Tibial nerve (tissue), 4 donors: Measurements from ENCODE around the gene SLC45A2. TPM values are rescaled to one million over a fixed set of nuclear protein-coding genes. Genes with fewer than 3 reads are reported as not detected.

Source experiments
- DNase-seq, 2 donors: peaks; one replicate each; pipeline ENCODE4 v3.0.0-alpha.2; 2019; ENCODE audit warnings: low spot score in 2 of 2
- H3K27ac ChIP-seq, 4 donors: fragments of 200-600 bp; sonication (generic) in 3 of 4; one replicate each; pipeline ENCODE4 v1.5.1; 2017 to 2019; ENCODE audit warnings: mild to moderate bottlenecking in 1 of 4
- H3K27me3 ChIP-seq, 2 donors: fragments of 200-600 bp; sonication (generic) in 1 of 2; one replicate each; pipeline versions ENCODE4 v1.5.1 to v1.6.0; 2017 to 2019
- H3K36me3 ChIP-seq, 3 donors: fragments of 200-600 bp; sonication (generic); one replicate each; pipeline ENCODE4 v1.5.1; 2018 to 2019
- H3K4me1 ChIP-seq, 4 donors: fragments of 200-600 bp; sonication (generic) in 3 of 4; one replicate each; pipeline ENCODE4 v1.5.1; 2017 to 2019
- H3K4me3 ChIP-seq, 4 donors: fragments of 200-600 bp; sonication (generic) in 3 of 4; one replicate each; pipeline ENCODE4 v1.5.1; 2017 to 2019; ENCODE audit warnings: mild to moderate bottlenecking in 1 of 4, moderate library complexity in 1 of 4
- H3K9me3 ChIP-seq, 4 donors: fragments of 200-600 bp; sonication (generic) in 3 of 4; one replicate each; pipeline ENCODE4 v1.5.1; 2017 to 2019
- EP300 ChIP-seq, 2 donors: sonication (generic); formaldehyde crosslinking; IDR thresholded peaks; one replicate each; pipeline ENCODE4 v1.6.1; 2017; ENCODE audit warnings: antibody characterized with exemption in 2 of 2, mild to moderate bottlenecking in 1 of 2
- POLR2A ChIP-seq, 2 donors: fragments of 450-650 bp; IDR thresholded peaks; one replicate each; pipeline ENCODE4 v1.6.1; 2017; ENCODE audit warnings: antibody characterized with exemption in 2 of 2, mild to moderate bottlenecking in 2 of 2, moderate library complexity in 2 of 2
- WGBS, 2 donors: methylation state at CpG; one replicate each; pipeline ENCODE4 v1.1.5; 2018; 5-methylcytosine and 5-hydroxymethylcytosine counted together
- total RNA-seq, 4 donors: library from RNA; depleted of rRNA; stranded (reverse); fragments of >200 nt; gene quantifications; one replicate each; pipeline ENCODE4 v1.1.0, GENCODE V29; 2016
- TF ChIP-seq, protein P1 (sequence below), 5 experiments: fragments of 200-600 bp in 3 of 5; fragments of 450-650 bp in 2 of 5; sonication (generic) in 3 of 5; IDR thresholded peaks; one replicate each; pipeline ENCODE4 v1.5.1; 2016 to 2019; ENCODE audit warnings: antibody characterized with exemption in 5 of 5, mild to moderate bottlenecking in 3 of 5, moderate library complexity in 2 of 5

The SLC45A2 gene
- total RNA-seq, 4 donors from 2014 or later = not detected

DNA sequence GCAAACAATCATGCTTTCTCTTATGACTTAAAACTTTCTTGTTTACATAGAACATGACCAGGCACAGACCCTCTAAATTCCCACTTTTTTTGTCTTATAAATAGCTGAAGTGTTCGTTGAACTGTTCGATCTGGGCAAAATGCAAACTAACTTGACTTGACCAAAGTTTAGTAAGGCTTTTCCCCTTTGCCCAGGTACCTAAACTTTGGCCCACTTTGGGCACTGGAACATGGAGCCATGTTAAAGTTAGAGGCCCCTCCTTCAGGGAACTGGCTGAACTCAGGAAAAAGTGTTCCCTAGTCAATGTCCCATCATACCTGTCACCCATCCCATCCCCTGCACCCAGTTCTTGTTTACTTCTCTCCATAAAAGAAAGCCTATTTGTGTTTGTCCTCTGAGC is 32.8 kb upstream of the SLC45A2 start:
- no peak for DNase-seq
- 76 to 82% methylated on average over 2 of the region's 2 CpGs for WGBS, 2 donors
- Histone ChIP-seq H3K4me1 (peaks cover 0 to 6% (median 0%) of the 10 kb centered on the region in 4 donors), H3K36me3 (peaks cover 0 to 27% (median 0%) of the 10 kb centered on the region in 3 donors), H3K4me3 (no peak overlapping the region), H3K27ac (no peak overlapping the region), H3K9me3 (no peaks in the 10 kb centered on the region), H3K27me3 (no peaks in the 10 kb centered on the region)
- TF ChIP-seq EP300 (IDR thresholded peaks at IDR 0.05) = no peak
- TF ChIP-seq, protein P1, sequence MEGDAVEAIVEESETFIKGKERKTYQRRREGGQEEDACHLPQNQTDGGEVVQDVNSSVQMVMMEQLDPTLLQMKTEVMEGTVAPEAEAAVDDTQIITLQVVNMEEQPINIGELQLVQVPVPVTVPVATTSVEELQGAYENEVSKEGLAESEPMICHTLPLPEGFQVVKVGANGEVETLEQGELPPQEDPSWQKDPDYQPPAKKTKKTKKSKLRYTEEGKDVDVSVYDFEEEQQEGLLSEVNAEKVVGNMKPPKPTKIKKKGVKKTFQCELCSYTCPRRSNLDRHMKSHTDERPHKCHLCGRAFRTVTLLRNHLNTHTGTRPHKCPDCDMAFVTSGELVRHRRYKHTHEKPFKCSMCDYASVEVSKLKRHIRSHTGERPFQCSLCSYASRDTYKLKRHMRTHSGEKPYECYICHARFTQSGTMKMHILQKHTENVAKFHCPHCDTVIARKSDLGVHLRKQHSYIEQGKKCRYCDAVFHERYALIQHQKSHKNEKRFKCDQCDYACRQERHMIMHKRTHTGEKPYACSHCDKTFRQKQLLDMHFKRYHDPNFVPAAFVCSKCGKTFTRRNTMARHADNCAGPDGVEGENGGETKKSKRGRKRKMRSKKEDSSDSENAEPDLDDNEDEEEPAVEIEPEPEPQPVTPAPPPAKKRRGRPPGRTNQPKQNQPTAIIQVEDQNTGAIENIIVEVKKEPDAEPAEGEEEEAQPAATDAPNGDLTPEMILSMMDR (IDR thresholded peaks at IDR 0.05) = no peak
- no peak for TF ChIP-seq POLR2A (IDR thresholded peaks at IDR 0.05)

DNA sequence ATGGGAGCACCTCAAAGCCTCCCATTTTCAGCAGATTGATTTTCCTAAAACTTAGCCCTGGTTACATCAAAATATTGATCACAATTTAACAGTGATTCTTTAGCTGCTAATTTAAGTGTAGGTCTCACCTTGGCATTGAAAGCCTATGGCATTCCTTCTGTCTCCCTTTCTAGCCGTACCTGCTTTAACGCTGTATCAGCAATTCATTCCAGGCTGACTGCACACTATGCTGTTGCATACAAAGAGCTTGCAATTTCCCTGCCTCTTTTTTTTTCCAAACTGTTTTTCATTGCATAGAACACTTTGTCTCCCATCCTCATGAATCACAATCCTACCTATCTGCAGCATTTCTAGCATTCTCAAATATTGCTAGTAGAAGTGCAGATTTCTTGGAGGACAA is 32.3 kb upstream of the SLC45A2 start:
- Histone ChIP-seq H3K27me3 (no peaks in the 10 kb centered on the region), H3K9me3 (no peaks in the 10 kb centered on the region), H3K27ac (no peak overlapping the region), H3K36me3 (peaks cover 0 to 27% (median 0%) of the 10 kb centered on the region in 3 donors), H3K4me1 (peaks cover 0 to 6% (median 0%) of the 10 kb centered on the region in 4 donors), H3K4me3 (no peak overlapping the region)
- WGBS, 2 donors = 89 to 91% methylated on average over 2 of the region's 2 CpGs
- no peak for DNase-seq
- TF ChIP-seq POLR2A (IDR thresholded peaks at IDR 0.05) = no peak
- TF ChIP-seq, protein P1 (IDR thresholded peaks at IDR 0.05) = no peak
- no peak for TF ChIP-seq EP300 (IDR thresholded peaks at IDR 0.05)

DNA sequence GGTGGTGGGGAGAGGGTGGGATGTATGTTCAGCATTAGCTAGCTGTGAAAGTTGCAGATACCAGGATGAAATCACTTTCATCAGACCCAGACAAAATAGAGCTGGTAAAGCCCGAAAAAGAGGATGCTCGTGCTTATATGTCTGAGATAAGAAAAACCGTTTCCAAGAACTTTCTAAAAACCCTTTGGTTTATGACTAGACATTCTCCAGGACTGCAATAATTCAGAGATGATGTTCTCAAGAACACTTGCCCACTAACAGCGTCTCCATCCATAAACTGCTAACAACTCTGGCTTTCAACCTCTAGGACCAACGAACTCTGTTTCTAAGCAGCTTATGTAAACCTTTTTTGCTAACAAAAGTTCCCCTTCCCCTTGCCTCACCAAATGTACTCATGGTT is 31.7 kb upstream of the SLC45A2 start:
- TF ChIP-seq, protein P1 (IDR thresholded peaks at IDR 0.05) = no peak
- TF ChIP-seq POLR2A (IDR thresholded peaks at IDR 0.05) (no peak), EP300 (IDR thresholded peaks at IDR 0.05) (no peak)
- no peak for DNase-seq
- Histone ChIP-seq H3K27me3 (no peaks in the 10 kb centered on the region), H3K27ac (no peak overlapping the region), H3K36me3 (peaks cover 0 to 27% (median 0%) of the 10 kb centered on the region in 3 donors), H3K9me3 (no peaks in the 10 kb centered on the region), H3K4me1 (peaks cover 0 to 6% (median 0%) of the 10 kb centered on the region in 4 donors), H3K4me3 (no peak overlapping the region)
- 81 to 87% methylated on average over 5 of the region's 5 CpGs for WGBS, 2 donors

DNA sequence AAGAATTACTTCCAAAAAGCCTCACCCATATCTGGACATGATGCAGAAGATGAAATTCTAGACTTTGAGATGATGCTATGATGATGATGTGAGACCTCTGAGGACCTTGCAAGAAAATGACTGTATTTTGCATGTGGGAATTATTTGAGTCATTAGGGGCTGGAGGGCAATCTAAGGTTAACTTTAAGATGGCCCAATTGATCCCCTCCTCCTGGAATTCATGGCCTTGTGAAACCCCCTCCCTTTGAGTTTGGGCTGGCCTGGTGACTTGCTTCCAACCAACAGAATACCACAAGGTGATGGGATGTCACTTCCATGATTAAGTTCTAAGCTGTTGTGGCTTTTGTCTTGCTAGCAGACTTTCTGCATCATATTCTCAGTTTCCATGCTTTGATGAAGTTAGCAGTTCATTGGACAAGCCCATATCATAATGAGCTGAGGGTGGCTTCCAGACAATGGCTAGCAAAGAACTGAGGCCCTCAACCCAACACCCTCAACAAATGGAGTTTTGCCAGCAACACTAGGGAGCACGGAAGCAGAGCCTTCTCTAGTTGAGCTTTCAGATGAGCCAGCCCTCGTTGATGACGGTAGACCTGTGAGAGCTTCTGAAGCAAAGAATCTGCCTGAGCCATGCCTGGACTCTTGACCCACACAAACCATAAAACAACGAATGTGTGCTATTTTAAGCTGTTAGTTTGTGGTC is 30.8 kb upstream of the SLC45A2 start:
- H3K9me3 ChIP-seq = no peaks in the 10 kb centered on the region
- no peak overlapping the region for H3K27ac ChIP-seq
- 89% methylated on average over 4 of the region's 4 CpGs for WGBS, 2 donors

DNA sequence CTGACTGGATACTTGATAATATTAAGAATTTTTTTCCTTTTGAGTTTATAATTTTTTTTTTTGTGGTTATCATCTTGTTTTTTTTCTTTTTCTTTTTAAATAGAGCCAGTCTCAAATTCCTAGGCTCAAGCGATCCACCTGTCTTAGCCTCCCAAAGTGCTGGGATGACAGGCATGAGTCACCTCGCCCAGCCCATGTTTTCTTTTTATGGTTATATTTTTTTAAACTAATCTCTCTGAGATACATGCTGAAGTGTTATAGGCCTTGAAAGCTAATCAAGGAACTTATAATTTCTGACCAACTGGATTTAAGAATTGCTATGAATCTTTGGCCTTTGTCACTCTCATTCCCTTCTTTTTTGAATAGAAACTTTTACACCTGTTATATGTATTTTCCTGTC is 30.1 kb upstream of the SLC45A2 start:
- H3K27ac ChIP-seq = no peak overlapping the region
- H3K9me3 ChIP-seq = no peaks in the 10 kb centered on the region
- no peak for DNase-seq
- peaks cover 0 to 6% (median 0%) of the 10 kb centered on the region in 4 donors for H3K4me1 ChIP-seq
- no peaks in the 10 kb centered on the region for H3K27me3 ChIP-seq
- TF ChIP-seq, protein P1 (IDR thresholded peaks at IDR 0.05) = no peak
- TF ChIP-seq POLR2A (IDR thresholded peaks at IDR 0.05) (no peak), EP300 (IDR thresholded peaks at IDR 0.05) (no peak)
- H3K36me3 ChIP-seq = peaks cover 0 to 15% (median 0%) of the 10 kb centered on the region in 3 donors
- no peak overlapping the region for H3K4me3 ChIP-seq
- 92 to 100% methylated on average over 2 of the region's 2 CpGs for WGBS, 2 donors

More for the DNA sequence above, 30.8 kb upstream of the SLC45A2 start:
- Histone ChIP-seq H3K27me3 (no peaks in the 10 kb centered on the region), H3K4me1 (peaks cover 0 to 6% (median 0%) of the 10 kb centered on the region in 4 donors), H3K36me3 (peaks cover 0 to 19% (median 0%) of the 10 kb centered on the region in 3 donors), H3K4me3 (no peak overlapping the region)
- DNase-seq = no peak
- TF ChIP-seq EP300 (IDR thresholded peaks at IDR 0.05) (no peak), POLR2A (IDR thresholded peaks at IDR 0.05) (no peak)
- TF ChIP-seq, protein P1 (IDR thresholded peaks at IDR 0.05) = no peak
